HL-60 (cell line): Measurements from ENCODE around the gene CELSR2.

ENCODE experiments used
- CTCF ChIP-seq: IDR thresholded peaks from one replicate; pipeline ENCODE4 v1.5.1; 2011; ENCODE audit warnings: low read length, control low read depth, inconsistent platforms; ENCODE audit not compliant: insufficient read depth
- GABPA ChIP-seq: IDR thresholded peaks from 2 replicates; pipeline ENCODE4 v1.6.1; 2012; ENCODE audit warnings: low read depth
- POLR2AphosphoS5 ChIP-seq: IDR thresholded peaks from 2 replicates; pipeline ENCODE4 v1.6.1; 2012; ENCODE audit warnings: low read depth
- REST ChIP-seq: IDR thresholded peaks from 2 replicates; pipeline ENCODE4 v1.6.1; 2012; ENCODE audit warnings: low read depth; ENCODE audit not compliant: insufficient replicate concordance
- SPI1 ChIP-seq: IDR thresholded peaks from 2 replicates; pipeline ENCODE4 v1.6.1; 2012; ENCODE audit warnings: low read depth, mild to moderate bottlenecking, borderline replicate concordance

- no peak for TF ChIP-seq CTCF
- no peak for TF ChIP-seq REST
- TF ChIP-seq POLR2AphosphoS5: no peak
- no peak for TF ChIP-seq GABPA
- no peak for TF ChIP-seq SPI1
These were observed 41.8 kb upstream of the CELSR2 start for GRCh38 chr1:109207467-109208103.
